ENCODE measurements around the gene NT5C. TPM values are rescaled to one million over a fixed set of nuclear protein-coding genes. Genes with fewer than 3 reads are reported as not detected.

The NT5C gene
- total RNA-seq, 1 experiment from 2014 or later: 115 TPM

DNA sequence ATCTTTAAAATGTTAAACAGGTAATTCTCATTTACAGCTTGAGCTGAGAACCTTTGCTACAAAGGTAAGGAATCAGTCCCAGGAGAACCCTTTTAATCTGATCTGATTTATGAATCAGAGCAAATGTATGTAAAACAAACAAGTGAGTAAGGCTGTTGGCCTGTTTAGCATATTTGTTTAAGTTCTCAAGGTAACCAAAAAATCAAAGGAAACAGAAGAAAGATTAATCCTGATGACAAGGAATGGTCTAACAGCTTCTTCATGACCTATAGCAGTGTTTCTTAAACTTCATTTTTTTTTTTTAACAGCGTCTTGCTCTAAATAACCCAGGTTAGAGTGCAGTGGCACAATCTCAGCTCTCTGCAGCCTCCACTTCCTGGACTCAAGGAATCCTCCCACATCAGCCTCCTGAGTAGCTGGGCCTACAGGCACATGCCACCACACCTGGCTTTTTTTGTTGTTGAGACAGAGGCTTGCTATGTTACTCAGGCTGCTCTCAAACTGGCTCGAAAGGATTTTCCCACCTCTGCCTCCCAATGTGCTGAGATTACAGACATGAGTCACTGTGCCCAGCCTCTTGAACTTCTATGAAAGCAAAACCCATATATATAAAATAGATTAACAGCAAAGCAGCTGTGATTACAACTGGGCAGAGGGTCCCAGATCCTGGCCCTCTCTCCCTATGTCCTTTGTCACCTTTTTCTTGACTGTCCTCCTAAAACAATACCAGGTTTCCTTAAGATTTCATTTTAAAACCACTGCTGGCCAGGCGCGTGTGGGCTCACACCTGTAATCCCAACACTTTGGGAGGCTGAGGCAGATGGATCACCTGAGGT is 27.9 kb upstream of the NT5C start:
- CTCF ChIA-PET: interaction anchor here (1.0 to 2.0 kb wide), 3 partner anchors 13 to 45 kb away, joined by 3 to 17 read pairs (median 5); no protein-coding TSS in a partner anchor
- RAD21 ChIA-PET (ENCODE audit: low non-redundant PET in 1 of 2, low total read pairs in 2 of 2, uncharacterized antibody in 2 of 2, unreplicated experiment in 2 of 2): no interaction called here
- Histone ChIP-seq H3K4me1 (ENCODE audit: control insufficient read depth in 1 of 2, insufficient read depth in 2 of 2, low read length in 2 of 2) (peaks cover 46 to 57% of the 10 kb centered on the region in 2 experiments), H3K36me3 (ENCODE audit: control insufficient read depth in 1 of 2, insufficient read depth in 2 of 2, low read length in 2 of 2) (no peaks in the 10 kb centered on the region; a peak in 1 of 4 replicates), H3K4me2 (ENCODE audit: low read length) (peak overlapping the region; percentile 60), H3K9ac (ENCODE audit: low read length) (peak overlapping the region; percentile 39), H4K20me1 (ENCODE audit: insufficient read depth) (no peaks in the 10 kb centered on the region), H3K4me3 (replicated peaks in 1 of 2; ENCODE audit: low read depth in 1 of 2, low read length in 2 of 2) (no peak overlapping the region), H3K27ac (ENCODE audit: low read depth, low read length) (peak overlapping the region; percentile 56), H3K9me2 (ENCODE audit: insufficient read depth) (no peaks in the 10 kb centered on the region), H3K9me3 (ENCODE audit: control insufficient read depth in 1 of 2, insufficient read depth in 1 of 2, low read depth in 1 of 2, low read length in 2 of 2) (no peaks in the 10 kb centered on the region), H3K27me3 (ENCODE audit: insufficient read depth, low read length) (no peaks in the 10 kb centered on the region), H2AFZ (ENCODE audit: low read depth, low read length, poor library complexity, severe bottlenecking) (no peak overlapping the region), H3K79me2 (ENCODE audit: insufficient read depth, low read length) (no peaks in the 10 kb centered on the region)
- DNase-seq (ENCODE audit: low read depth, low spot score): peak; percentile 59
- POLR2A ChIA-PET: interaction anchor here (1.2 to 1.6 kb wide), 3 partner anchors 12 to 42 kb away, joined by 3 to 6 read pairs (median 3); no protein-coding TSS in a partner anchor
- TF ChIP-seq, protein P1, sequence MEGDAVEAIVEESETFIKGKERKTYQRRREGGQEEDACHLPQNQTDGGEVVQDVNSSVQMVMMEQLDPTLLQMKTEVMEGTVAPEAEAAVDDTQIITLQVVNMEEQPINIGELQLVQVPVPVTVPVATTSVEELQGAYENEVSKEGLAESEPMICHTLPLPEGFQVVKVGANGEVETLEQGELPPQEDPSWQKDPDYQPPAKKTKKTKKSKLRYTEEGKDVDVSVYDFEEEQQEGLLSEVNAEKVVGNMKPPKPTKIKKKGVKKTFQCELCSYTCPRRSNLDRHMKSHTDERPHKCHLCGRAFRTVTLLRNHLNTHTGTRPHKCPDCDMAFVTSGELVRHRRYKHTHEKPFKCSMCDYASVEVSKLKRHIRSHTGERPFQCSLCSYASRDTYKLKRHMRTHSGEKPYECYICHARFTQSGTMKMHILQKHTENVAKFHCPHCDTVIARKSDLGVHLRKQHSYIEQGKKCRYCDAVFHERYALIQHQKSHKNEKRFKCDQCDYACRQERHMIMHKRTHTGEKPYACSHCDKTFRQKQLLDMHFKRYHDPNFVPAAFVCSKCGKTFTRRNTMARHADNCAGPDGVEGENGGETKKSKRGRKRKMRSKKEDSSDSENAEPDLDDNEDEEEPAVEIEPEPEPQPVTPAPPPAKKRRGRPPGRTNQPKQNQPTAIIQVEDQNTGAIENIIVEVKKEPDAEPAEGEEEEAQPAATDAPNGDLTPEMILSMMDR (IDR thresholded peaks at IDR 0.05 in 2 of 3, conservative IDR thresholded peaks at IDR 0.05 in 1 of 3; ENCODE audit: borderline replicate concordance in 1 of 3, insufficient read depth in 1 of 3, low read depth in 2 of 3, low read length in 2 of 3): no peak
- TF ChIP-seq EZH2 (IDR thresholded peaks at IDR 0.05): no peak
- peak; percentile 41; the same call in 1 of the 2 replicates for TF ChIP-seq JUND (IDR thresholded peaks at IDR 0.05)
- 0 out of 2 replicates have a peak, but pooled peaks have one; percentile 31 for TF ChIP-seq ZFX (IDR thresholded peaks at IDR 0.05)
- TF ChIP-seq, protein P2, sequence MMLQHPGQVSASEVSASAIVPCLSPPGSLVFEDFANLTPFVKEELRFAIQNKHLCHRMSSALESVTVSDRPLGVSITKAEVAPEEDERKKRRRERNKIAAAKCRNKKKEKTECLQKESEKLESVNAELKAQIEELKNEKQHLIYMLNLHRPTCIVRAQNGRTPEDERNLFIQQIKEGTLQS (IDR thresholded peaks at IDR 0.05): no peak
- TF ChIP-seq, protein P3, sequence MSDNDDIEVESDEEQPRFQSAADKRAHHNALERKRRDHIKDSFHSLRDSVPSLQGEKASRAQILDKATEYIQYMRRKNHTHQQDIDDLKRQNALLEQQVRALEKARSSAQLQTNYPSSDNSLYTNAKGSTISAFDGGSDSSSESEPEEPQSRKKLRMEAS (IDR thresholded peaks at IDR 0.05): peak; percentile 81
- TF ChIP-seq FOSL1 (IDR thresholded peaks at IDR 0.05; ENCODE audit: low read depth): no peak
- no peak for TF ChIP-seq EGR1 (IDR thresholded peaks at IDR 0.05; ENCODE audit: low read depth)
- TF ChIP-seq CBX3 (IDR thresholded peaks at IDR 0.05; ENCODE audit: low read depth): peak; percentile 48; the same call in 1 of the 2 replicates
- 0 out of 2 replicates have a peak, but pooled peaks have one; percentile 24 for TF ChIP-seq SP1 (IDR thresholded peaks at IDR 0.05; ENCODE audit: low read depth)
- peak; percentile 23 for ATAC-seq
- no TSS peak for BruUV-seq (replicated peaks)
- intact Hi-C loops (cut with micrococcal nuclease): no loop called here

Measured in HCT116 (cell line).